Colonic mucosa (tissue), 4 donors: ENCODE measurements around the gene HOXD9. TPM values are rescaled to one million over a fixed set of nuclear protein-coding genes. Genes with fewer than 3 reads are reported as not detected.

Source experiments
- DNase-seq: peaks from one replicate; pipeline ENCODE4 v3.0.0-alpha.2; 2020
- H3K27ac ChIP-seq: fragments of 200-600 bp; one replicate; pipeline ENCODE4 v1.8.0; 2021
- H3K27me3 ChIP-seq: fragments of 200-600 bp; one replicate; pipeline ENCODE4 v1.8.0; 2021
- H3K36me3 ChIP-seq: fragments of 200-600 bp; one replicate; pipeline ENCODE4 v1.8.0; 2021
- H3K4me1 ChIP-seq: fragments of 200-600 bp; one replicate; pipeline ENCODE4 v1.8.0; 2021; ENCODE audit warnings: mild to moderate bottlenecking
- H3K4me3 ChIP-seq: fragments of 200-600 bp; one replicate; pipeline ENCODE4 v1.8.0; 2021
- H3K9ac ChIP-seq, 2 donors: one replicate each; pipeline ENCODE4 v1.7.0; 2013; ENCODE audit warnings: control low read depth in 2 of 2, low read depth in 2 of 2, low read length in 2 of 2
- H3K9me3 ChIP-seq: fragments of 200-600 bp; one replicate; pipeline ENCODE4 v1.8.0; 2021
- CTCF ChIP-seq: fragments of 200-600 bp; IDR thresholded peaks from one replicate; pipeline ENCODE4 v1.8.0; 2022; ENCODE audit warnings: antibody characterized with exemption, mild to moderate bottlenecking
- intact Hi-C: fragments of 100-400 bp; cut with DNase I; formaldehyde crosslinking; loops from one replicate; pipeline ENCODE4 v1.14.1; 2022
- total RNA-seq, 2 donors: library from RNA; stranded (reverse); fragmentation: NEBNext Ultra II Directional in 1 of 2; extraction: Animal tissue kit (Norgen Biotek cat#: 25700) in 1 of 2; gene quantifications; one replicate each; pipeline ENCODE4 v1.2.1, GENCODE V29; 2021
- donor health status: healthy.
- donor health status: DM: no; HTN: no; CAD: no.
- donor health status: DM: no; HTN: no; CAD: no.

HOXD9 gene
- total RNA-seq, 2 donors from 2014 or later = 0.86 to 1.7 TPM

GRCh38 chr2:176098366-176099158, 24.0 kb upstream of the HOXD9 start:
- no peak overlapping the region for H3K27ac ChIP-seq

GRCh38 chr2:176099159-176099727, 23.3 kb upstream of the HOXD9 start:
- Histone ChIP-seq H3K4me3 (no peak overlapping the region), H3K4me1 (peaks cover under 1% of the 10 kb centered on the region), H3K27me3 (peaks cover 93% of the 10 kb centered on the region), H3K27ac (no peak overlapping the region), H3K9me3 (no peaks in the 10 kb centered on the region), H3K36me3 (no peaks in the 10 kb centered on the region), H3K9ac (no peak overlapping the region)
- TF ChIP-seq CTCF = no peak
- DNase-seq = peak; percentile 15
- intact Hi-C loops = no loop called here

More at GRCh38 chr2:176098366-176099158, 24.0 kb upstream of the HOXD9 start:
- intact Hi-C loops = no loop called here
- H3K36me3 ChIP-seq = no peaks in the 10 kb centered on the region
- H3K9me3 ChIP-seq = no peaks in the 10 kb centered on the region
- H3K27me3 ChIP-seq = peaks cover 92% of the 10 kb centered on the region
- no peak overlapping the region for H3K9ac ChIP-seq
- peak; percentile 20 for DNase-seq
- no peaks in the 10 kb centered on the region for H3K4me1 ChIP-seq
- TF ChIP-seq CTCF = no peak
- H3K4me3 ChIP-seq = peak overlapping the region; percentile 5

- no peaks in the 10 kb centered on the region for H3K9me3 ChIP-seq
- H3K36me3 ChIP-seq = no peaks in the 10 kb centered on the region
- intact Hi-C loops = no loop called here
- H3K27me3 ChIP-seq = peaks cover 93% of the 10 kb centered on the region
- peaks cover 3% of the 10 kb centered on the region for H3K4me1 ChIP-seq
- no peak within 1 kb of the TSS for H3K9ac ChIP-seq
- DNase-seq = peak; percentile 11
- no peak within 1 kb of the TSS for H3K27ac ChIP-seq
- no peak for TF ChIP-seq CTCF
- H3K4me3 ChIP-seq = no peak within 1 kb of the TSS
Measured at GRCh38 chr2:176099728-176100546, 22.6 kb upstream of the HOXD9 start, which contains the start of gene HOXD12. Gene HOXD12 (plus strand): TSS chr2:176099795. CDS start chr2:176099802, 7 bp downstream.

GRCh38 chr2:176100547-176101140, 21.9 kb upstream of the HOXD9 start:
- no peaks in the 10 kb centered on the region for H3K36me3 ChIP-seq
- H3K27ac ChIP-seq = no peak overlapping the region
- peak; percentile 12 for DNase-seq
- no peak for TF ChIP-seq CTCF
- no peak overlapping the region for H3K4me3 ChIP-seq
- H3K4me1 ChIP-seq = peaks cover 3% of the 10 kb centered on the region
- no peaks in the 10 kb centered on the region for H3K9me3 ChIP-seq
- H3K9ac ChIP-seq = no peak overlapping the region
- H3K27me3 ChIP-seq = peaks cover 93% of the 10 kb centered on the region
- intact Hi-C loops = no loop called here

- H3K9me3 ChIP-seq = no peaks in the 10 kb centered on the region
- TF ChIP-seq CTCF = no peak
- DNase-seq = peak; percentile 13
- H3K36me3 ChIP-seq = no peaks in the 10 kb centered on the region
- H3K4me1 ChIP-seq = peaks cover 3% of the 10 kb centered on the region
- no peak overlapping the region for H3K27ac ChIP-seq
- intact Hi-C loops = no loop called here
- peaks cover 93% of the 10 kb centered on the region for H3K27me3 ChIP-seq
- H3K9ac ChIP-seq = no peak overlapping the region
- H3K4me3 ChIP-seq = no peak overlapping the region
Measured at GRCh38 chr2:176101216-176101830, 21.2 kb upstream of the HOXD9 start.
